PC-9 (cell line): Measurements from ENCODE around the gene NAGPA.

Experiments
- EZH2 ChIP-seq: fragments of 200-600 bp; sonication (generic); IDR thresholded peaks from 2 replicates; pipeline ENCODE4 v1.8.0; 2017; ENCODE audit warnings: antibody characterized with exemption, low read depth
- TF ChIP-seq, protein P1 (sequence below): fragments of 200-600 bp; sonication (generic); conservative IDR thresholded peaks from 2 replicates; pipeline ENCODE4 v1.6.1; 2017; ENCODE audit warnings: mixed run types, antibody characterized with exemption, mild to moderate bottlenecking, moderate library complexity

DNA sequence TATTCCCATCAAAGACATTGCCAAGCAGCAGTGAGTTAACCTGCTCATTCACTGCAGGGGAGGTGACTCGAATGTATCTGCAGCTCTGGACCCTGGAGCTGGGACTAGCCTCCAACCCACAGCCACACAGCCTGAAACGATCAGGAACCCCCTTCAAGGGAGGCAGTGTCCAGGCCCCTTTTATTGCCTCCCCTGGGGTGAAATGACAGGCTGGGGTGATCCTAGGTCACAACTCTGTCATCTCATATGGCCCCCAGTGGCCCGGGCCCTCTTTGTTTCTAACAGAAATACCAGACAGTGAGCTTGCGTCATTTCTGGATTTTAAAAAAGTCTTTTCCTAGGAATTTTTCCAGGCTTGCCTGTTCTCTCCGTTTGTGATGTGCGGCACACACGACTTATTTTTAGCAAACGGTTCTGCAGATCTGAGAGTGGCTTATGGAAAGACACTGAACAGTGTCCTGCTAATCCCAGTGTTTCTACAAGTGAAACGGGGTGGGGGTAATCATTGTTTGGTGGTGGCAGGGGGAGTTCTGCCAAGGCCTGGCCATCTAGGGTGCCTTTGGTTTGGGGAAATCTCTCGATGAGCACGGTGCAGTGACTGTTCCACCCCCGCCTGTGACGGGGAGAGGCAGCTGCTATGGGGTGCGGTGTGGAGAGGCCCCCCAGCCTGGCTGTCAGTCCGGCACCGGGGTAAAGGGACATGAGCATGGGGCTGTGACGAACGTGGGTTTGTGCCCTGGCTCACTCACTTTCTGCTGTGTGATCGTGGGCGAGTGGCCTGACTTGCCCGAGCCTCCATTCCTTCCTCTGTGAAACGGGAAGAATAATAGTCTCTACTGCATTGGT lies 27.2 kb downstream of the NAGPA start:
- TF ChIP-seq, protein P1, sequence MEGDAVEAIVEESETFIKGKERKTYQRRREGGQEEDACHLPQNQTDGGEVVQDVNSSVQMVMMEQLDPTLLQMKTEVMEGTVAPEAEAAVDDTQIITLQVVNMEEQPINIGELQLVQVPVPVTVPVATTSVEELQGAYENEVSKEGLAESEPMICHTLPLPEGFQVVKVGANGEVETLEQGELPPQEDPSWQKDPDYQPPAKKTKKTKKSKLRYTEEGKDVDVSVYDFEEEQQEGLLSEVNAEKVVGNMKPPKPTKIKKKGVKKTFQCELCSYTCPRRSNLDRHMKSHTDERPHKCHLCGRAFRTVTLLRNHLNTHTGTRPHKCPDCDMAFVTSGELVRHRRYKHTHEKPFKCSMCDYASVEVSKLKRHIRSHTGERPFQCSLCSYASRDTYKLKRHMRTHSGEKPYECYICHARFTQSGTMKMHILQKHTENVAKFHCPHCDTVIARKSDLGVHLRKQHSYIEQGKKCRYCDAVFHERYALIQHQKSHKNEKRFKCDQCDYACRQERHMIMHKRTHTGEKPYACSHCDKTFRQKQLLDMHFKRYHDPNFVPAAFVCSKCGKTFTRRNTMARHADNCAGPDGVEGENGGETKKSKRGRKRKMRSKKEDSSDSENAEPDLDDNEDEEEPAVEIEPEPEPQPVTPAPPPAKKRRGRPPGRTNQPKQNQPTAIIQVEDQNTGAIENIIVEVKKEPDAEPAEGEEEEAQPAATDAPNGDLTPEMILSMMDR = no peak
- no peak for TF ChIP-seq EZH2
